PC-9 (cell line): ENCODE data around the gene LEKR1. TPM values are rescaled to one million over a fixed set of nuclear protein-coding genes. Genes with fewer than 3 reads are reported as not detected.

Experiments
- BruUV-seq: library from RNA; stranded (reverse); fragments of 400-500 nt; replicated peaks from 2 replicates; lab custom pipeline; 2021; lab: Mats Ljungman, UMichigan
- CTCF ChIA-PET: fragments of 300-600 bp; sonication (Branson Sonifier 250); formaldehyde crosslinking; loops from one replicate; lab custom pipeline; 2022; ENCODE audit warnings: antibody characterized with exemption; lab: Charles Lee
- POLR2A ChIA-PET: fragments of 300-600 bp; sonication (Branson Sonifier 250); formaldehyde crosslinking; loops from one replicate; lab custom pipeline; 2022; ENCODE audit warnings: antibody characterized with exemption; ENCODE audit not compliant: unreplicated experiment; lab: Charles Lee
- DNase-seq, 2 experiments: peaks; one replicate each; pipeline versions ENCODE4 v3.0.0 to v3.0.0-alpha.2; 2015 to 2022; ENCODE audit warnings: mixed read lengths in 1 of 2
- H2AFZ ChIP-seq: fragments of 200-600 bp; sonication (generic); 2 replicates; pipeline ENCODE4 v1.8.1; 2017; ENCODE audit warnings: antibody characterized with exemption
- H3F3A ChIP-seq: fragments of 200-600 bp; sonication (generic); 2 replicates; pipeline ENCODE4 v1.8.1; 2017; ENCODE audit warnings: antibody characterized with exemption, mild to moderate bottlenecking, low read depth; ENCODE audit not compliant: insufficient read depth
- H3K27ac ChIP-seq: fragments of 200-600 bp; sonication (generic); 2 replicates; pipeline ENCODE4 v1.6.1; 2016; ENCODE audit warnings: mixed run types
- H3K27me3 ChIP-seq: fragments of 200-600 bp; sonication (generic); 2 replicates; pipeline ENCODE4 v1.6.1; 2016; ENCODE audit warnings: low read depth, mixed run types; ENCODE audit not compliant: insufficient read depth
- H3K36me3 ChIP-seq: fragments of 200-600 bp; sonication (generic); 2 replicates; pipeline ENCODE4 v1.6.1; 2016; ENCODE audit warnings: low read depth, mixed run types
- H3K4me1 ChIP-seq: fragments of 200-600 bp; sonication (generic); replicated peaks from 2 replicates; pipeline ENCODE4 v1.6.1; 2016; ENCODE audit warnings: mixed run types; ENCODE audit not compliant: insufficient read depth
- H3K4me2 ChIP-seq: fragments of 200-600 bp; sonication (generic); 2 replicates; pipeline ENCODE4 v1.6.1; 2017; ENCODE audit warnings: mixed run types
- H3K4me3 ChIP-seq: fragments of 200-600 bp; sonication (generic); 2 replicates; pipeline ENCODE4 v1.6.1; 2016; ENCODE audit warnings: mixed run types
- H3K79me2 ChIP-seq: fragments of 200-600 bp; sonication (generic); 2 replicates; pipeline ENCODE4 v1.6.1; 2017; ENCODE audit warnings: low read depth, mixed run types
- H3K9me2 ChIP-seq: fragments of 200-600 bp; sonication (generic); 2 replicates; pipeline ENCODE4 v1.8.1; 2017; ENCODE audit warnings: mild to moderate bottlenecking; ENCODE audit not compliant: insufficient read depth
- H3K9me3 ChIP-seq: fragments of 200-600 bp; sonication (generic); 2 replicates; pipeline ENCODE4 v1.8.1; 2016; ENCODE audit warnings: low read depth; ENCODE audit not compliant: insufficient read depth
- H4K20me1 ChIP-seq: fragments of 200-600 bp; sonication (generic); 2 replicates; pipeline ENCODE4 v1.8.1; 2017; ENCODE audit not compliant: insufficient read depth
- EZH2 ChIP-seq: fragments of 200-600 bp; sonication (generic); IDR thresholded peaks from 2 replicates; pipeline ENCODE4 v1.8.0; 2017; ENCODE audit warnings: antibody characterized with exemption, low read depth
- intact Hi-C: fragments of 100-400 bp; cut with micrococcal nuclease; formaldehyde crosslinking; loops from one replicate; pipeline ENCODE4 v1.10.0; 2022; ENCODE audit not compliant: unreplicated experiment
- total RNA-seq: library from RNA; stranded (reverse); gene quantifications from 2 replicates; pipeline ENCODE4 v1.2.3, GENCODE V29; 2021
- TF ChIP-seq, protein P1 (sequence below): fragments of 200-600 bp; sonication (generic); conservative IDR thresholded peaks from 2 replicates; pipeline ENCODE4 v1.6.1; 2017; ENCODE audit warnings: mixed run types, antibody characterized with exemption, mild to moderate bottlenecking, moderate library complexity

The LEKR1 gene
- total RNA-seq, 1 experiment from 2014 or later: 3.9 TPM

DNA sequence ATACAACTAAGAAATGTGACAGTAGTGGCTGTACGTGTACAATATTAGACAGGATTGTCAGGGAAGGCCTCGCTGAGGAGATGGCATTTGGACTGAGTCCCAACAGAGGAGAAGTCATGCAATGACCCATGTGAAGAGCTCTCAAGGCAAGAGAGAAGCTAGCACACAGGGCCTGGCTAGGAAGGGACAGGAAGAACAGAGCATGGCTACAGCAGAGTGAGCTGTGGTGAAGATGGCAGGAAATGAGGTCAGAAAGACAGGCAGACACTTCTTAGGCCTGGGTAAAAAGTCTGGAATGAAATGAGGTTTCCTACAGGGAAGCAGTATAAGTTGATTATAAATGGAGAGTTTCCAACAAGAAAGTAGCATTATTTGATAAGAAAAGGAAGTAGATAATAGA is 33.2 kb upstream of the LEKR1 start:
- Histone ChIP-seq H4K20me1 (no peaks in the 10 kb centered on the region), H2AFZ (no peak overlapping the region), H3K4me2 (no peak overlapping the region), H3K9me3 (no peaks in the 10 kb centered on the region), H3K27me3 (no peaks in the 10 kb centered on the region), H3F3A (peaks cover 13% of the 10 kb centered on the region), H3K4me1 (peaks cover 21% of the 10 kb centered on the region), H3K36me3 (no peaks in the 10 kb centered on the region; the same call in 1 of the 2 replicates), H3K4me3 (no peak overlapping the region), H3K9me2 (no peaks in the 10 kb centered on the region), H3K27ac (no peak overlapping the region), H3K79me2 (no peaks in the 10 kb centered on the region)
- no peak for DNase-seq
- BruUV-seq: no TSS peak
- intact Hi-C loops: no loop called here
- TF ChIP-seq EZH2: no peak
- TF ChIP-seq, protein P1, sequence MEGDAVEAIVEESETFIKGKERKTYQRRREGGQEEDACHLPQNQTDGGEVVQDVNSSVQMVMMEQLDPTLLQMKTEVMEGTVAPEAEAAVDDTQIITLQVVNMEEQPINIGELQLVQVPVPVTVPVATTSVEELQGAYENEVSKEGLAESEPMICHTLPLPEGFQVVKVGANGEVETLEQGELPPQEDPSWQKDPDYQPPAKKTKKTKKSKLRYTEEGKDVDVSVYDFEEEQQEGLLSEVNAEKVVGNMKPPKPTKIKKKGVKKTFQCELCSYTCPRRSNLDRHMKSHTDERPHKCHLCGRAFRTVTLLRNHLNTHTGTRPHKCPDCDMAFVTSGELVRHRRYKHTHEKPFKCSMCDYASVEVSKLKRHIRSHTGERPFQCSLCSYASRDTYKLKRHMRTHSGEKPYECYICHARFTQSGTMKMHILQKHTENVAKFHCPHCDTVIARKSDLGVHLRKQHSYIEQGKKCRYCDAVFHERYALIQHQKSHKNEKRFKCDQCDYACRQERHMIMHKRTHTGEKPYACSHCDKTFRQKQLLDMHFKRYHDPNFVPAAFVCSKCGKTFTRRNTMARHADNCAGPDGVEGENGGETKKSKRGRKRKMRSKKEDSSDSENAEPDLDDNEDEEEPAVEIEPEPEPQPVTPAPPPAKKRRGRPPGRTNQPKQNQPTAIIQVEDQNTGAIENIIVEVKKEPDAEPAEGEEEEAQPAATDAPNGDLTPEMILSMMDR: no peak
- ChIA-PET CTCF (no interaction called here), POLR2A (interaction anchor here (0.6 kb wide), 1 partner anchor 237 kb away, joined by 3 read pairs; no protein-coding TSS in a partner anchor)

DNA sequence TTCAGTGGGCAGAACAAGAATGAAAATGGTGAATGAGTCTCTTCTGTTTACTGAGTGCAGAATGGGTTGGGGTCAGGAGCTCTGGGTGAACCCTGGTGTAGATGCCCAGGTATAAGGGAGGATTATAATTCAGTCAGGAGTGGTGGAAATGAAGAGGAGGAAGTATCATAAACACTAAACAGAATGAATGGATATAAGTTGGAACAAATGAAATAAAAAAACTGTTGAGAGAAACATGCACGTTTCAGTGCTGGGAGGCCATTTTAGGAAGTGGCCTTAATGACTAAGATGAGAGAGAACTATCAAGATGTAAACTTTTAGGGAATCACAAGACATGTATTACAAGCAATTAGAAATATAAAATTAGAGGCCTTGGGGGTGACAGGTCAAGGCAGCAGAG is 32.8 kb upstream of the LEKR1 start:
- Histone ChIP-seq H3K27me3 (no peaks in the 10 kb centered on the region), H3F3A (peaks cover 10% of the 10 kb centered on the region), H3K79me2 (no peaks in the 10 kb centered on the region), H3K4me2 (no peak overlapping the region), H3K4me1 (peaks cover 16% of the 10 kb centered on the region), H3K27ac (no peak overlapping the region), H3K9me2 (no peaks in the 10 kb centered on the region), H3K36me3 (peaks cover under 1% of the 10 kb centered on the region; the same call in 1 of the 2 replicates), H2AFZ (no peak overlapping the region), H3K9me3 (no peaks in the 10 kb centered on the region), H3K4me3 (no peak overlapping the region), H4K20me1 (no peaks in the 10 kb centered on the region)
- DNase-seq: no peak
- intact Hi-C loops: no loop called here
- POLR2A ChIA-PET: interaction anchor here (0.7 kb wide), 1 partner anchor 344 kb away, joined by 3 read pairs; no protein-coding TSS in a partner anchor
- no TSS peak for BruUV-seq
- TF ChIP-seq, protein P1: no peak
- no peak for TF ChIP-seq EZH2
- CTCF ChIA-PET: no interaction called here

DNA sequence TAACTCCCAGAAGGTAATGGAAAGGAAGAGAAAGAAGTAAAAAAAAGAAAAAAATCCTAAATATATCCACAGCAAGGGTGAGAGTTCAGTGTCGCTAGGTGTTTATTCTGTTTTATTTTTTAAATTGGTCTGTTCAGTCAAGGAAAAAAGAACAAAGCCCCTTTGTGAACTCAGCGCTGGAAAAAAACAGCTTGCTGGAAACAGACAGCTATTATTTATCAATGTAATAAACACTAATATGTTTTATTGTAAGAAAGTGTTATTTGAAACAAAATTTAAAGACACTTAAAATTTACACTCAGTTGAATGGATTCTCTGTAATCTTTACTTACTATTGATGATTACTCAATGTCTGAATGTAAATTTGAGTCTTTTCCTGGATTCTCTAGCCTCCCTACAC is 32.3 kb upstream of the LEKR1 start:
- Histone ChIP-seq H3K9me3 (no peaks in the 10 kb centered on the region), H3K27ac (no peak overlapping the region), H3K9me2 (no peaks in the 10 kb centered on the region), H3K4me2 (no peak overlapping the region), H2AFZ (no peak overlapping the region), H3K4me3 (no peak overlapping the region), H3F3A (peaks cover 6% of the 10 kb centered on the region; the same call in 1 of the 2 replicates), H4K20me1 (no peaks in the 10 kb centered on the region), H3K27me3 (no peaks in the 10 kb centered on the region), H3K79me2 (no peaks in the 10 kb centered on the region), H3K36me3 (peaks cover 5% of the 10 kb centered on the region; the same call in 1 of the 2 replicates), H3K4me1 (peaks cover 12% of the 10 kb centered on the region)
- POLR2A ChIA-PET: interaction anchor here (0.7 kb wide), 1 partner anchor 343 kb away, joined by 3 read pairs; no protein-coding TSS in a partner anchor
- CTCF ChIA-PET: no interaction called here
- intact Hi-C loops: no loop called here
- no peak for TF ChIP-seq EZH2
- TF ChIP-seq, protein P1: no peak
- no TSS peak for BruUV-seq
- DNase-seq: no peak
